ENCODE data around the gene RNF212B. TPM values are rescaled to one million over a fixed set of nuclear protein-coding genes. Genes with fewer than 3 reads are reported as not detected.

The RNF212B gene
- total and polyA plus RNA-seq, 2 donors (not counting 3 experiments of a cell fraction or from before 2014, with no cell fraction given), result not detected

DNA sequence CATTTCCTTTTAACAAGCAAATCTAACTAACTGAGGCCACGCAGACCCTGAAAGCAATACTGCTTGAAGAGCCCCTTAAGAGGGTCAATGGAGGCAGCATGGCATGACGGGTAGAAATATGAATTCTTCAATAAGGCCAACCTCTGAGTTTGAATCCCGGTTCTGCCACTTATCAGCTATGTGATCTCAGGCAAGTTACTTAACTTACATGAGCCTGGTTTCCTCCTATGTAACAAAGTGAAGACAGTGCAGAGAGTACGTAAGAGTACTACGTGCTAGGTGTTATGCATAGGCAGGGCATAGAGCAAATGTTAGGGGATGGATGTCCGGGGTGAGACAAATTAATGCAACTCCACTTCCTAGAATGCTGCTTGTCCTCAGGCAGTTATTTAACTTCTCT is 43.5 kb downstream of the RNF212B start:
- TF ChIP-seq JUN (IDR thresholded peaks at IDR 0.05; ENCODE audit: borderline replicate concordance, insufficient read depth, insufficient read length, low read depth) (no peak), FOS (IDR thresholded peaks at IDR 0.05; ENCODE audit: borderline replicate concordance, insufficient read depth, low read length) (no peak), POLR2A (IDR thresholded peaks at IDR 0.05; ENCODE audit: low read depth, low read length) (no peak), EZH2 (IDR thresholded peaks at IDR 0.05; ENCODE audit: borderline replicate concordance, low read depth, low read length, severe bottlenecking) (no peak), MYC (IDR thresholded peaks at IDR 0.05; ENCODE audit: low read depth, low read length) (no peak), CTCF (IDR thresholded peaks at IDR 0.05; ENCODE audit: extremely low read depth in 1 of 2, insufficient read depth in 1 of 2, low read depth in 1 of 2, low read length in 2 of 2) (no peak), GATA2 (IDR thresholded peaks at IDR 0.05; ENCODE audit: insufficient read depth, insufficient read length, low read depth, low read length) (no peak), POLR2AphosphoS5 (IDR thresholded peaks at IDR 0.05; ENCODE audit: insufficient read depth, low read depth, low read length) (no peak)
- TF ChIP-seq, protein P1, sequence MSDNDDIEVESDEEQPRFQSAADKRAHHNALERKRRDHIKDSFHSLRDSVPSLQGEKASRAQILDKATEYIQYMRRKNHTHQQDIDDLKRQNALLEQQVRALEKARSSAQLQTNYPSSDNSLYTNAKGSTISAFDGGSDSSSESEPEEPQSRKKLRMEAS (IDR thresholded peaks at IDR 0.05; ENCODE audit: insufficient read depth, insufficient read length), result no peak
- intact Hi-C loops (cut with micrococcal nuclease) (no loop called here), dilution Hi-C loops (cut with MboI; ENCODE audit: extremely low pct_ligation_motif_present, low sequenced_read_pairs) (no loop called here)
- H3K4me3 ChIP-seq (replicated peaks in 1 of 3; ENCODE audit: insufficient read depth in 1 of 3, low read depth in 1 of 3, low read length in 3 of 3), result no peak overlapping the region
- no TSS peak for BruUV-seq (replicated peaks)
- H3K79me2 ChIP-seq (ENCODE audit: control insufficient read depth, insufficient read depth, low read length), result peaks cover 14% of the 10 kb centered on the region
- no peaks in the 10 kb centered on the region for H4K20me1 ChIP-seq (replicated peaks; ENCODE audit: control insufficient read depth, extremely low read depth, insufficient read depth, low read length)
- CTCF ChIA-PET, result interaction anchor here (0.6 to 1.6 kb wide), 2 partner anchors 13 to 161 kb away, joined by 3 to 4 read pairs; no protein-coding TSS in a partner anchor
- H3K4me1 ChIP-seq (ENCODE audit: control insufficient read depth, extremely low read depth, insufficient read depth, low read length), result peaks cover 14% of the 10 kb centered on the region
- POLR2A ChIA-PET, result no interaction called here
- H2AFZ ChIP-seq (ENCODE audit: low read depth, low read length), result no peak overlapping the region
- no peak for FAIRE-seq
- DNase-seq (ENCODE audit: low read depth, low spot score), result no peak
- no peak overlapping the region for H3K4me2 ChIP-seq (ENCODE audit: insufficient read depth, low read length)
- no peak overlapping the region for H3K27ac ChIP-seq (ENCODE audit: insufficient read depth, low read depth, low read length)
- no peaks in the 10 kb centered on the region for H3K9me1 ChIP-seq (replicated peaks; ENCODE audit: control insufficient read depth, extremely low read depth, insufficient read depth, low read length)
- peaks cover 0 to 7% of the 10 kb centered on the region in 2 experiments for H3K36me3 ChIP-seq (ENCODE audit: control insufficient read depth in 2 of 2, extremely low read depth in 1 of 2, insufficient read depth in 2 of 2, low read length in 2 of 2)
- no peaks in the 10 kb centered on the region for H3K9me3 ChIP-seq (replicated peaks; ENCODE audit: control insufficient read depth, insufficient read depth, low read length)
- H3K27me3 ChIP-seq (ENCODE audit: control insufficient read depth in 2 of 2, insufficient read depth in 2 of 2, low read length in 2 of 2), result no peaks in the 10 kb centered on the region
- no peak overlapping the region for H3K9ac ChIP-seq (replicated peaks; ENCODE audit: extremely low read depth, insufficient read depth, low read length)

All from endothelial cell of umbilical vein (primary cell).